BJ (cell line): ENCODE results near the gene GOLGA7B. TPM values are rescaled to one million over a fixed set of nuclear protein-coding genes. Genes with fewer than 3 reads are reported as not detected.

Experiments
- CTCF ChIA-PET: fragments of 350-600 bp; formaldehyde crosslinking; extraction: SDS; loops from one replicate; lab custom pipeline; 2021; ENCODE audit warnings: antibody characterized with exemption, inconsistent platforms; lab: Yijun Ruan, JAX
- POLR2A ChIA-PET: fragments of 300-600 bp; sonication (Branson Sonifier 250); formaldehyde crosslinking; extraction: SDS; loops from one replicate; lab custom pipeline; 2021; ENCODE audit warnings: antibody characterized with exemption; lab: Charles Lee
- DNase-seq: peaks from one replicate; pipeline ENCODE4 v3.0.0-alpha.2; 2011; ENCODE audit warnings: low read depth
- H3K27me3 ChIP-seq: 2 replicates; pipeline ENCODE4 v1.6.0; 2011; ENCODE audit warnings: low read length; ENCODE audit not compliant: control insufficient read depth, insufficient read depth
- H3K36me3 ChIP-seq: 2 replicates; pipeline ENCODE4 v1.5.1; 2011; ENCODE audit warnings: low read length; ENCODE audit not compliant: control insufficient read depth, insufficient read depth
- H3K4me3 ChIP-seq: 2 replicates; pipeline ENCODE4 v1.5.1; 2011; ENCODE audit warnings: low read depth, mild to moderate bottlenecking, control low read depth, low read length
- CTCF ChIP-seq: IDR thresholded peaks from 2 replicates; pipeline ENCODE4 v1.5.1; 2011; ENCODE audit warnings: low read depth, mild to moderate bottlenecking, control low read depth, inconsistent platforms, low read length, moderate library complexity; ENCODE audit not compliant: insufficient read depth
- polyA plus RNA-seq: library from polyadenylated mRNA; depleted of rRNA; stranded (reverse); fragments of >200 nt; gene quantifications from 2 replicates; pipeline ENCODE4 v1.2.3, GENCODE V29; 2011

GOLGA7B gene
- polyA plus RNA-seq, 1 experiment = 0.01 TPM

- no peak for DNase-seq
- Histone ChIP-seq H3K36me3 (no peaks in the 10 kb centered on the region), H3K27me3 (peaks cover 4% of the 10 kb centered on the region), H3K4me3 (no peak overlapping the region)
- ChIA-PET CTCF (interaction anchor here (1.0 to 2.1 kb wide), 2 partner anchors 10 to 87 kb away, joined by 3 to 7 read pairs; no protein-coding TSS in a partner anchor), POLR2A (no interaction called here)
- no peak for TF ChIP-seq CTCF
These were observed 29.6 kb downstream of the GOLGA7B start for GRCh38 chr10:97879241-97879640.

GRCh38 chr10:97880109-97880508 lies 30.5 kb downstream of the GOLGA7B start:
- Histone ChIP-seq H3K36me3 (no peaks in the 10 kb centered on the region), H3K4me3 (no peak overlapping the region), H3K27me3 (peaks cover 1% of the 10 kb centered on the region)
- POLR2A ChIA-PET = no interaction called here
- no peak for DNase-seq
- TF ChIP-seq CTCF = no peak
- CTCF ChIA-PET = interaction anchor here (1.0 to 2.1 kb wide), 2 partner anchors 10 to 88 kb away, joined by 3 to 7 read pairs; no protein-coding TSS in a partner anchor

GRCh38 chr10:97882142-97883091 lies 32.8 kb downstream of the GOLGA7B start:
- POLR2A ChIA-PET = no interaction called here
- peaks cover 1% of the 10 kb centered on the region; the same call in 1 of the 2 replicates for H3K27me3 ChIP-seq
- H3K4me3 ChIP-seq = no peak overlapping the region
- CTCF ChIA-PET = interaction anchor here (0.5 to 1.5 kb wide), 3 partner anchors 10 to 99 kb away, joined by 3 to 6 read pairs (median 4); no protein-coding TSS in a partner anchor
- no peak for DNase-seq
- H3K36me3 ChIP-seq = no peaks in the 10 kb centered on the region
- TF ChIP-seq CTCF = no peak

- CTCF ChIA-PET = interaction anchor here (0.7 to 0.9 kb wide), 2 partner anchors 11 to 93 kb away, joined by 3 read pairs; no protein-coding TSS in a partner anchor
These were observed 33.4 kb downstream of the GOLGA7B start for GRCh38 chr10:97883092-97883485.

More at GRCh38 chr10:97883092-97883485, 33.4 kb downstream of the GOLGA7B start:
- DNase-seq = no peak
- Histone ChIP-seq H3K4me3 (no peak overlapping the region), H3K27me3 (peaks cover 1% of the 10 kb centered on the region; the same call in 1 of the 2 replicates), H3K36me3 (no peaks in the 10 kb centered on the region)
- POLR2A ChIA-PET = no interaction called here
- TF ChIP-seq CTCF = no peak
